Parathyroid adenoma (tissue), 2 donors: ENCODE measurements around the gene CADM4.
A peak's percentile ranks its signal among the peaks of the same experiment; 100 is the strongest.

Experiments
- H2AFZ ChIP-seq: fragments of 300-600 bp; sonication (generic); one replicate; pipeline ENCODE4 v1.7.0; 2017; ENCODE audit warnings: antibody characterized with exemption, mild to moderate bottlenecking
- H3K27ac ChIP-seq: fragments of 300-600 bp; sonication (generic); one replicate; pipeline ENCODE4 v1.7.0; 2017
- H3K27me3 ChIP-seq: fragments of 300-600 bp; sonication (generic); one replicate; pipeline ENCODE4 v1.7.0; 2017; ENCODE audit warnings: low read length; ENCODE audit not compliant: control insufficient read depth, insufficient read depth
- H3K36me3 ChIP-seq: fragments of 300-600 bp; sonication (generic); one replicate; pipeline ENCODE4 v1.7.0; 2017; ENCODE audit warnings: low read length; ENCODE audit not compliant: control insufficient read depth, insufficient read depth
- H3K4me1 ChIP-seq: fragments of 300-600 bp; sonication (generic); one replicate; pipeline ENCODE4 v1.7.0; 2017; ENCODE audit warnings: control low read depth
- H3K4me2 ChIP-seq: fragments of 300-600 bp; sonication (generic); one replicate; pipeline ENCODE4 v1.7.0; 2017; ENCODE audit warnings: low read length
- H3K4me3 ChIP-seq: fragments of 300-600 bp; sonication (generic); one replicate; pipeline ENCODE4 v1.7.0; 2017; ENCODE audit warnings: low read depth, low read length
- H3K79me2 ChIP-seq: fragments of 300-600 bp; sonication (generic); one replicate; pipeline ENCODE4 v1.7.0; 2017; ENCODE audit warnings: control low read depth
- H3K9ac ChIP-seq: fragments of 300-600 bp; sonication (generic); one replicate; pipeline ENCODE4 v1.7.0; 2017; ENCODE audit warnings: mild to moderate bottlenecking
- H3K9me3 ChIP-seq: fragments of 300-600 bp; sonication (generic); one replicate; pipeline ENCODE4 v1.7.0; 2017; ENCODE audit warnings: low read length; ENCODE audit not compliant: control insufficient read depth
- CTCF ChIP-seq: fragments of 300-600 bp; sonication (generic); IDR thresholded peaks from one replicate; pipeline ENCODE4 v1.7.0; 2017; ENCODE audit warnings: antibody characterized with exemption, mild to moderate bottlenecking
- donor health status: primary hyperparathyroidism.

The CADM4 gene

DNA sequence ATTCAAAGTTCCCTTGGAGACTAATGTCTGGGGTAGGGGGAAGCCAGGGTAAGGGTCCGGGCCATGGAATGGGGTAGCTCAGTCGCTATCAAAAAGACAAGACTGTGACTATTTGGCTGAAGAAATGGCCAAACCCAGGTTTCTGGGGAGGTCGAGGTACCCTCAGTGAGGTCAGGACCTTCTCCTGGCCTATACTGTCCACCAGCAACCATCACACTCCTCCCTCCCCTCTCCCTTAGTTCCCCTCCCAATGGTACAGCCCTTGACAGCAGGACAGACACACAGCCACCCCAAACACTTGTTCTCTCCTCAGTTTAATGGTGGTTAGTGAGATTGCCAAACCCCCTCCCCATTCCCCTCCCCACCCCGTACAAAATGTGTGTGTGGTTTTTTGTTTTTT lies 17.6 kb downstream of the CADM4 start:
- Histone ChIP-seq H3K9me3 (no peaks in the 10 kb centered on the region), H2AFZ (no peak overlapping the region), H3K36me3 (no peaks in the 10 kb centered on the region), H3K79me2 (peaks cover 8% of the 10 kb centered on the region), H3K9ac (no peak overlapping the region), H3K27me3 (no peaks in the 10 kb centered on the region), H3K4me3 (no peak overlapping the region), H3K27ac (no peak overlapping the region), H3K4me1 (peaks cover 3% of the 10 kb centered on the region), H3K4me2 (no peak overlapping the region)
- no peak for TF ChIP-seq CTCF

GRCh38 chr19:43620061-43621001 lies 19.3 kb downstream of the CADM4 start:
- peak overlapping the region; percentile 92 for H2AFZ ChIP-seq

DNA sequence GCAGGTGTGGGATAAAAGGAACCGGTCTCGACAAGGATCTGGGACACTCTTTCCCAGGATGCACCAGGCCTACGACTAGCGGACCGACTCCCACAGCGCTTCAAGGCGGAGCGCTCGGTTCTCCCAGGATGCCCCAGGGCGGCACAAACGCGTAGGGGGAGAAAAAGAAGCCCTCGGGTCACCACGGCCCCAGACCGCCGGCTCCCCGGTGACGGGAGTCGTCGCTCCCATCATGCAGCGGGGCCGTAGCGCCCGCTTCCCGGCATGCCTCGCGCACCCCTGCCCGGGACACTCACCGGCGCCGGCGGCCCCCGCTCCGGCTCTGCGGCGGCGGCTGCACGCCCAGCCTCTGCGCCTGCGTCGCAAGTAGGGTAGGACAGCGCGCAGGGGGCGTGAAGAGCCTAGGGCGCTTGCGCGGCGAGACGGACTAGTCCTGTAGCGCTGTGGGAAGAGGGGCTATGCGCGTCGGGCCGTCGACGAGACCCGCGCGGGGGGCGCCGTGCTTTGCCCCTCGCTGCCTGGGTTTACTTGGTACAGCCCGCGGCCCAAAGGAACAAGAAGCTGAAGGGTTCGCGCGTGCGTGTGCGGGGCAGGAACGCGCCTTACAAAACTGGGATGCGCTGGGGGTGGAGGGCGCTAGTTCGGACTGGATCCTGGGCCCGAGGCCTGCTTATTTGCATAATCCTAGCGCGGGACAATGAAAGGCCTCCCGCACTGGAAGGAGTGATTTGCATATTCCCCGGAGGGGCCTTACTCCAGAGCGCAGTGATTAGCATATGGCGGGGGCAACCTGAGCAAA lies 20.2 kb downstream of the CADM4 start, which contains the start of gene ZNF428:
ZNF428 (minus strand) TSS at position 368 of the 799 bp plus-strand sequence. CDS start 5,325 bp downstream, outside the sequence.
- Histone ChIP-seq H3K27ac (peak within 1 kb of the TSS; percentile 89), H3K79me2 (peaks cover 8% of the 10 kb centered on the region), H3K4me1 (peaks cover 3% of the 10 kb centered on the region), H2AFZ (peak within 1 kb of the TSS; percentile 92), H3K9me3 (no peaks in the 10 kb centered on the region), H3K36me3 (no peaks in the 10 kb centered on the region), H3K4me2 (peak within 1 kb of the TSS; percentile 98), H3K9ac (peak within 1 kb of the TSS; percentile 79), H3K27me3 (no peaks in the 10 kb centered on the region), H3K4me3 (peak within 1 kb of the TSS; percentile 80)
- TF ChIP-seq CTCF = no peak

More at GRCh38 chr19:43620061-43621001, 19.3 kb downstream of the CADM4 start:
- Histone ChIP-seq H3K36me3 (no peaks in the 10 kb centered on the region), H3K79me2 (peaks cover 8% of the 10 kb centered on the region), H3K27me3 (no peaks in the 10 kb centered on the region), H3K4me3 (peak overlapping the region; percentile 80), H3K9ac (no peak overlapping the region), H3K27ac (peak overlapping the region; percentile 89), H3K4me1 (peaks cover 3% of the 10 kb centered on the region), H3K9me3 (no peaks in the 10 kb centered on the region), H3K4me2 (peak overlapping the region; percentile 98)
- TF ChIP-seq CTCF = no peak

- H3K9ac ChIP-seq = peak overlapping the region; percentile 79
- peak overlapping the region; percentile 80 for H3K4me3 ChIP-seq
- H3K36me3 ChIP-seq = no peaks in the 10 kb centered on the region
- H3K79me2 ChIP-seq = peaks cover 8% of the 10 kb centered on the region
- peaks cover 3% of the 10 kb centered on the region for H3K4me1 ChIP-seq
- no peaks in the 10 kb centered on the region for H3K27me3 ChIP-seq
- peak overlapping the region; percentile 92 for H2AFZ ChIP-seq
- no peak for TF ChIP-seq CTCF
- peak overlapping the region; percentile 98 for H3K4me2 ChIP-seq
- H3K9me3 ChIP-seq = no peaks in the 10 kb centered on the region
- H3K27ac ChIP-seq = peak overlapping the region; percentile 89
Measured at GRCh38 chr19:43618921-43619261, 20.8 kb downstream of the CADM4 start.
